ENCODE data around the gene SYT9. TPM values are rescaled to one million over a fixed set of nuclear protein-coding genes. Genes with fewer than 3 reads are reported as not detected.

The SYT9 gene
- total and polyA plus RNA-seq, 2 of the 8 experiments (the other 6 are each of a cell fraction or from before 2014, with no cell fraction given) = 1.5 to 2.9 TPM

GRCh38 chr11:7353100-7353499, 101.4 kb downstream of the SYT9 start:
- POLR2A ChIA-PET (ENCODE audit: partially characterized antibody) = no interaction called here
- Histone ChIP-seq H3K14ac (ENCODE audit: insufficient read length) (no peak overlapping the region), H3K23me2 (ENCODE audit: low read depth, low read length) (no peaks in the 10 kb centered on the region), H2BK120ac (replicated peaks; ENCODE audit: low read depth, low read length) (no peak overlapping the region), H3K9ac (replicated peaks in 1 of 4; ENCODE audit: extremely low read depth in 1 of 4, low read depth in 3 of 4, low read length in 3 of 4) (no peak overlapping the region), H4K91ac (replicated peaks; ENCODE audit: insufficient read length, low read length) (peak overlapping the region; percentile 45), H3K4me2 (ENCODE audit: insufficient read depth in 1 of 2, low read depth in 2 of 2, low read length in 2 of 2) (no peak overlapping the region), H3K4me1 (replicated peaks in 1 of 4; ENCODE audit: control insufficient read depth in 3 of 4, insufficient read depth in 4 of 4, low read length in 3 of 4) (peaks cover 0 to 4% (median 1%) of the 10 kb centered on the region in 4 experiments; a peak in 3 of 7 replicates), H2BK12ac (ENCODE audit: low read depth, low read length) (peak overlapping the region; percentile 31; the same call in 1 of the 2 replicates), H3K9me3 (ENCODE audit: insufficient read depth in 2 of 2, low read depth in 1 of 2, low read length in 1 of 2) (no peaks in the 10 kb centered on the region), H2BK20ac (ENCODE audit: low read length) (no peak overlapping the region), H3K4ac (replicated peaks; ENCODE audit: insufficient read length, low read depth, low read length) (no peak overlapping the region), H3K79me1 (ENCODE audit: low read depth, low read length) (no peaks in the 10 kb centered on the region), H3K27ac (ENCODE audit: low read depth, low read length) (no peak overlapping the region), H3K56ac (replicated peaks; ENCODE audit: insufficient read length, low read depth, low read length) (no peak overlapping the region), H2AFZ (ENCODE audit: low read length) (no peak overlapping the region), H3K79me2 (ENCODE audit: control insufficient read depth in 1 of 2, insufficient read depth in 2 of 2, low read length in 2 of 2) (no peaks in the 10 kb centered on the region), H3K23ac (ENCODE audit: insufficient read length) (no peak overlapping the region), H3K18ac (ENCODE audit: extremely low read depth, low read length) (no peak overlapping the region), H2BK15ac (ENCODE audit: low read length) (no peak overlapping the region), H4K20me1 (replicated peaks in 1 of 2; ENCODE audit: control insufficient read depth in 1 of 2, insufficient read depth in 2 of 2, low read length in 2 of 2) (no peaks in the 10 kb centered on the region), H3K4me3 (ENCODE audit: extremely low read depth in 1 of 4, insufficient read depth in 2 of 4, low read depth in 3 of 4, low read length in 4 of 4) (0 out of 8 replicates have a peak overlapping the region, but pooled peaks of 1 of the 4 experiments have one; percentile 3), H4K8ac (ENCODE audit: extremely low read depth, insufficient read depth, low read length) (no peak overlapping the region; the same call in 1 of the 2 replicates), H2AK5ac (ENCODE audit: low read depth, low read length) (no peak overlapping the region), H3K27me3 (replicated peaks in 1 of 4; ENCODE audit: control insufficient read depth in 3 of 4, extremely low read depth in 1 of 4, insufficient read depth in 3 of 4, low read length in 3 of 4) (peaks cover 0 to 1% (median 0%) of the 10 kb centered on the region in 4 experiments; a peak in 1 of 7 replicates), H3K36me3 (ENCODE audit: control insufficient read depth in 2 of 4, insufficient read depth in 4 of 4, low read length in 3 of 4) (no peaks in the 10 kb centered on the region), H4K5ac (ENCODE audit: insufficient read length, low read depth, low read length) (no peak overlapping the region), H2BK5ac (ENCODE audit: low read depth, low read length) (no peak overlapping the region)
- WGBS, 2 experiments (ENCODE audit: extremely low coverage in 1 of 2, insufficient coverage in 1 of 2, insufficient read length in 1 of 2, insufficient replicate concordance in 2 of 2, low coverage in 1 of 2, low lambda C conversion rate in 2 of 2, missing lambda C conversion rate in 1 of 2) = 58% methylated on average over 4 of the region's 4 CpGs; no CpG with 5 or more reads in 1 of the 2 experiments
- CTCF ChIA-PET (ENCODE audit: partially characterized antibody) = interaction anchor here (0.5 to 11.0 kb wide), 51 partner anchors 8 to 598 kb away, joined by 3 to 171 read pairs (median 4); partner anchors contain the start of gene OR2AG1
- FAIRE-seq = no peak
- peak in 1 of 2 experiments; percentile 60 for DNase-seq (ENCODE audit: low read depth in 1 of 2, low spot score in 2 of 2)
- TF ChIP-seq, protein P1, sequence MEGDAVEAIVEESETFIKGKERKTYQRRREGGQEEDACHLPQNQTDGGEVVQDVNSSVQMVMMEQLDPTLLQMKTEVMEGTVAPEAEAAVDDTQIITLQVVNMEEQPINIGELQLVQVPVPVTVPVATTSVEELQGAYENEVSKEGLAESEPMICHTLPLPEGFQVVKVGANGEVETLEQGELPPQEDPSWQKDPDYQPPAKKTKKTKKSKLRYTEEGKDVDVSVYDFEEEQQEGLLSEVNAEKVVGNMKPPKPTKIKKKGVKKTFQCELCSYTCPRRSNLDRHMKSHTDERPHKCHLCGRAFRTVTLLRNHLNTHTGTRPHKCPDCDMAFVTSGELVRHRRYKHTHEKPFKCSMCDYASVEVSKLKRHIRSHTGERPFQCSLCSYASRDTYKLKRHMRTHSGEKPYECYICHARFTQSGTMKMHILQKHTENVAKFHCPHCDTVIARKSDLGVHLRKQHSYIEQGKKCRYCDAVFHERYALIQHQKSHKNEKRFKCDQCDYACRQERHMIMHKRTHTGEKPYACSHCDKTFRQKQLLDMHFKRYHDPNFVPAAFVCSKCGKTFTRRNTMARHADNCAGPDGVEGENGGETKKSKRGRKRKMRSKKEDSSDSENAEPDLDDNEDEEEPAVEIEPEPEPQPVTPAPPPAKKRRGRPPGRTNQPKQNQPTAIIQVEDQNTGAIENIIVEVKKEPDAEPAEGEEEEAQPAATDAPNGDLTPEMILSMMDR (IDR thresholded peaks at IDR 0.05; ENCODE audit: control extremely low read depth in 1 of 3, insufficient read depth in 1 of 3, low read depth in 1 of 3, low read length in 3 of 3) = peak; percentile 32 to 81 (median 69)
- TF ChIP-seq RAD21 (IDR thresholded peaks at IDR 0.05 in 1 of 2, conservative IDR thresholded peaks at IDR 0.05 in 1 of 2; ENCODE audit: low read depth in 2 of 2, low read length in 2 of 2) = peak; percentile 74 to 80
- TF ChIP-seq HDAC6 (IDR thresholded peaks at IDR 0.05; ENCODE audit: low read depth, low read length) = no peak

Measured in H1 (cell line).